Thyroid gland (tissue), 4 donors: ENCODE measurements around the gene PNP. TPM values are rescaled to one million over a fixed set of nuclear protein-coding genes. Genes with fewer than 3 reads are reported as not detected.

Experiments
- DNase-seq, 2 donors: peaks; one replicate each; pipeline ENCODE4 v3.0.0-alpha.2; 2019
- H3K27ac ChIP-seq, 3 donors: fragments of 200-600 bp; sonication (generic); 1 replicate in 2 of 3; 2 replicates in 1 of 3; pipeline ENCODE4 v1.5.1; 2016 to 2019; ENCODE audit warnings: mild to moderate bottlenecking in 1 of 3, moderate library complexity in 1 of 3
- H3K27me3 ChIP-seq: fragments of 200-600 bp; sonication (generic); one replicate; pipeline ENCODE4 v1.5.1; 2019
- H3K36me3 ChIP-seq, 2 donors: fragments of 200-600 bp; sonication (generic); one replicate each; pipeline ENCODE4 v1.5.1; 2016 to 2019
- H3K4me1 ChIP-seq, 2 donors: fragments of 200-600 bp; sonication (generic); one replicate each; pipeline ENCODE4 v1.5.1; 2017 to 2019
- H3K4me3 ChIP-seq, 3 donors: fragments of 200-600 bp; sonication (generic); replicated peaks in 1 of 3; 1 replicate in 2 of 3; 2 replicates in 1 of 3; pipeline ENCODE4 v1.5.1; 2016; ENCODE audit warnings: mild to moderate bottlenecking in 1 of 3
- H3K9me3 ChIP-seq: fragments of 200-600 bp; sonication (generic); one replicate; pipeline ENCODE4 v1.5.1; 2017
- CTCF ChIP-seq, 6 experiments: fragments of 200-600 bp in 3 of 6; fragments of 450-650 bp in 3 of 6; sonication (generic) in 3 of 6; IDR thresholded peaks; one replicate each; pipeline ENCODE4 v1.5.1; 2016 to 2019; ENCODE audit warnings: antibody characterized with exemption in 6 of 6, mild to moderate bottlenecking in 2 of 6, inconsistent platforms in 1 of 6, moderate library complexity in 1 of 6
- POLR2A ChIP-seq, 2 donors: fragments of 450-650 bp; IDR thresholded peaks; one replicate each; pipeline ENCODE4 v1.6.1; 2017; ENCODE audit warnings: antibody characterized with exemption in 2 of 2, mild to moderate bottlenecking in 2 of 2, moderate library complexity in 1 of 2
- WGBS, 2 donors: methylation state at CpG; one replicate each; pipeline ENCODE4 v1.1.5; 2017; 5-methylcytosine and 5-hydroxymethylcytosine counted together
- intact Hi-C: fragments of 100-400 bp; cut with DNase I; formaldehyde crosslinking; loops from one replicate; pipeline ENCODE4 v1.15.1; 2023
- total RNA-seq, 4 donors: library from RNA; depleted of rRNA; stranded (reverse); fragments of >200 nt; gene quantifications; one replicate each; pipeline ENCODE4 v1.2.3, GENCODE V29; 2016

Gene PNP
- total RNA-seq, 4 donors from 2014 or later = 13.9 to 29.3 (median 18.7) TPM

- H3K9me3 ChIP-seq = no peaks in the 10 kb centered on the region
- no peaks in the 10 kb centered on the region for H3K4me1 ChIP-seq
- TF ChIP-seq CTCF (IDR thresholded peaks at IDR 0.05) = no peak
- TF ChIP-seq POLR2A (IDR thresholded peaks at IDR 0.05) = no peak
- no peaks in the 10 kb centered on the region for H3K27me3 ChIP-seq
- no peaks in the 10 kb centered on the region for H3K36me3 ChIP-seq
- no peak overlapping the region for H3K27ac ChIP-seq
- intact Hi-C loops = no loop called here
- H3K4me3 ChIP-seq = no peak overlapping the region
- peak; percentile 46 to 53 for DNase-seq
- WGBS, 2 donors = 20 to 23% methylated on average over 2 of the region's 2 CpGs
Measured at GRCh38 chr14:20524027-20524426, 54.8 kb downstream of the PNP start.

Other genes with a start within 250 kb of the PNP start
- gene OR11H6, start 245.7 kb upstream of the PNP start, total RNA-seq = not detected
- not detected for gene OR11H7, start 240.4 kb upstream of the PNP start, total RNA-seq
- gene OR11H4, start 230.1 kb upstream of the PNP start, total RNA-seq = not detected
- gene TTC5, start 163.5 kb upstream of the PNP start, total RNA-seq = 10 to 100 TPM; 15.9 to 44.2 (median 19.2) TPM
- gene CCNB1IP1, start 136.1 kb upstream of the PNP start, total RNA-seq = 100 to 1,000 TPM in 2 of 4 donors, 10 to 100 TPM in 2; 57.2 to 150 (median 92.9) TPM
- gene PARP2, start 125.8 kb upstream of the PNP start, total RNA-seq = 10 to 100 TPM in 2 of 4 donors, 1 to 10 TPM in 2; 8.8 to 14.6 (median 9.7) TPM
- gene TEP1, start 55.9 kb upstream of the PNP start, total RNA-seq = 10 to 100 TPM; 26.6 to 39.3 (median 29.7) TPM
- gene KLHL33, start 33.2 kb upstream of the PNP start, total RNA-seq = 1 to 10 TPM in 1 of 4 donors, under 1 TPM in 3; 0.27 to 2.0 (median 0.36) TPM
- 10 to 100 TPM; 56.7 to 88.8 (median 75.0) TPM for gene OSGEP, start 14.6 kb upstream of the PNP start, total RNA-seq
- gene APEX1, start 14.2 kb upstream of the PNP start, total RNA-seq = 100 to 1,000 TPM; 133 to 179 (median 142) TPM
- 10 to 100 TPM; 15.4 to 29.1 (median 23.1) TPM for gene PIP4P1, start 8.0 kb upstream of the PNP start, total RNA-seq
- not detected for gene RNASE10, start 36.1 kb downstream of the PNP start, total RNA-seq
- gene RNASE9, start 91.6 kb downstream of the PNP start, total RNA-seq = not detected
- gene RNASE11, start 118.6 kb downstream of the PNP start, total RNA-seq = not detected
- gene RNASE12, start 122.0 kb downstream of the PNP start, total RNA-seq = not detected
- gene OR6S1, start 172.3 kb downstream of the PNP start, total RNA-seq = not detected
- gene RNASE4, start 215.2 kb downstream of the PNP start, total RNA-seq = 10 to 100 TPM; 15.5 to 58.9 (median 45.8) TPM
- 10 to 100 TPM in 1 of 4 donors, 1 to 10 TPM in 3; 2.8 to 17.6 (median 5.8) TPM for gene ANG, start 219.4 kb downstream of the PNP start, total RNA-seq